CD14-positive monocyte (primary cell): ENCODE results near the gene EXTL1. TPM values are rescaled to one million over a fixed set of nuclear protein-coding genes. Genes with fewer than 3 reads are reported as not detected.

ENCODE experiments used
- DNase-seq, 3 donors: peaks; one replicate each; pipeline ENCODE4 v3.0.0-alpha.2; 2011 to 2022
- H2AFZ ChIP-seq: 2 replicates; pipeline ENCODE4 v1.6.0; 2012; ENCODE audit warnings: mild to moderate bottlenecking, low read depth, low read length, inconsistent platforms; ENCODE audit not compliant: insufficient read depth, poor library complexity, severe bottlenecking
- H3K27ac ChIP-seq, 2 donors: 1 replicate in 1 of 2; 2 replicates in 1 of 2; pipeline ENCODE4 v1.5.1; 2012 to 2013; ENCODE audit warnings: low read length in 2 of 2, control low read depth in 1 of 2, inconsistent platforms in 1 of 2, low read depth in 1 of 2, mild to moderate bottlenecking in 1 of 2
- H3K27me3 ChIP-seq, 2 donors: one replicate each; pipeline versions ENCODE4 v1.6.0 to v1.6.1; 2011 to 2013; ENCODE audit warnings: low read length in 2 of 2; ENCODE audit not compliant: control insufficient read depth in 2 of 2, insufficient read depth in 2 of 2
- H3K36me3 ChIP-seq, 2 donors: replicated peaks in 1 of 2; 1 replicate in 1 of 2; 2 replicates in 1 of 2; pipeline versions ENCODE4 v1.5.1 to v1.6.1; 2012 to 2013; ENCODE audit warnings: low read length in 2 of 2, control low read depth in 1 of 2, inconsistent platforms in 1 of 2, mild to moderate bottlenecking in 1 of 2; ENCODE audit not compliant: insufficient read depth in 2 of 2, control insufficient read depth in 1 of 2
- H3K4me1 ChIP-seq, 2 donors: 1 replicate in 1 of 2; 2 replicates in 1 of 2; pipeline versions ENCODE4 v1.5.1 to v1.6.1; 2012 to 2013; ENCODE audit warnings: low read length in 2 of 2, control low read depth in 1 of 2, inconsistent platforms in 1 of 2, mild to moderate bottlenecking in 1 of 2, moderate library complexity in 1 of 2; ENCODE audit not compliant: insufficient read depth in 2 of 2, control insufficient read depth in 1 of 2
- H3K4me2 ChIP-seq: replicated peaks from 2 replicates; pipeline ENCODE3; 2012; ENCODE audit warnings: low read length, moderate library complexity, mild to moderate bottlenecking; ENCODE audit not compliant: poor library complexity, severe bottlenecking; ENCODE audit errors: extremely low read depth
- H3K4me3 ChIP-seq, 3 experiments: fragments of 200-600 bp in 1 of 3; sonication (generic) in 1 of 3; replicated peaks in 1 of 3; 1 replicate in 2 of 3; 2 replicates in 1 of 3; pipeline ENCODE4 v1.5.1; 2011 to 2013; ENCODE audit warnings: low read length in 3 of 3, mild to moderate bottlenecking in 3 of 3, control low read depth in 2 of 3, low read depth in 2 of 3, inconsistent platforms in 1 of 3, moderate library complexity in 1 of 3
- H3K79me2 ChIP-seq: 2 replicates; pipeline ENCODE4 v1.6.0; 2012; ENCODE audit warnings: mild to moderate bottlenecking, control low read depth, inconsistent platforms, low read length, moderate library complexity; ENCODE audit not compliant: insufficient read depth
- H3K9ac ChIP-seq: 2 replicates; pipeline ENCODE4 v1.6.0; 2017; ENCODE audit warnings: low read length, mild to moderate bottlenecking; ENCODE audit not compliant: insufficient read depth, poor library complexity, severe bottlenecking
- H3K9me3 ChIP-seq, 2 donors: replicated peaks in 1 of 2; 1 replicate in 1 of 2; 2 replicates in 1 of 2; pipeline versions ENCODE4 v1.5.1 to v1.6.1; 2012 to 2013; ENCODE audit warnings: low read length in 2 of 2, control low read depth in 1 of 2; ENCODE audit not compliant: control insufficient read depth in 1 of 2, insufficient read depth in 1 of 2
- H4K20me1 ChIP-seq: 2 replicates; pipeline ENCODE4 v1.6.0; 2012; ENCODE audit warnings: mild to moderate bottlenecking, low read length, control low read depth, moderate library complexity; ENCODE audit not compliant: insufficient read depth
- H3K27ac Mint-ChIP-seq, 7 donors: one replicate each; pipeline ENCODE4 v1.8.0; 2020; ENCODE audit warnings: mild to moderate bottlenecking in 7 of 7, mixed read lengths in 7 of 7, moderate library complexity in 6 of 7, inconsistent platforms in 2 of 7
- H3K27me3 Mint-ChIP-seq, 3 donors: one replicate each; pipeline ENCODE4 v1.8.0; 2021 to 2022; ENCODE audit warnings: low read depth in 3 of 3, mild to moderate bottlenecking in 3 of 3, mixed read lengths in 3 of 3, moderate library complexity in 3 of 3, inconsistent platforms in 1 of 3
- H3K36me3 Mint-ChIP-seq, 2 donors: one replicate each; pipeline ENCODE4 v1.8.0; 2020; ENCODE audit warnings: mixed read lengths in 2 of 2, inconsistent platforms in 1 of 2, mild to moderate bottlenecking in 1 of 2
- H3K4me1 Mint-ChIP-seq: one replicate; pipeline ENCODE4 v1.8.0; 2020; ENCODE audit warnings: mild to moderate bottlenecking, mixed read lengths
- H3K4me3 Mint-ChIP-seq, 2 donors: one replicate each; pipeline ENCODE4 v1.8.0; 2020; ENCODE audit warnings: mild to moderate bottlenecking in 2 of 2, mixed read lengths in 2 of 2, moderate library complexity in 1 of 2
- H3K9me3 Mint-ChIP-seq, 7 donors: one replicate each; pipeline ENCODE4 v1.8.0; 2020 to 2022; ENCODE audit warnings: mixed read lengths in 7 of 7, mild to moderate bottlenecking in 6 of 7, moderate library complexity in 6 of 7, inconsistent platforms in 2 of 7
- CTCF ChIP-seq: fragments of 200-600 bp; IDR thresholded peaks from one replicate; pipeline ENCODE4 v1.8.0; 2022; ENCODE audit warnings: antibody characterized with exemption, mild to moderate bottlenecking
- WGBS: methylation state at CpG from one replicate; pipeline ENCODE4 v1.1.5; 2013; ENCODE audit warnings: missing lambda C conversion rate; ENCODE audit not compliant: insufficient coverage; 5-methylcytosine and 5-hydroxymethylcytosine counted together
- intact Hi-C, 2 donors: fragments of 100-400 bp; cut with micrococcal nuclease; formaldehyde crosslinking; loops; one replicate each; pipeline versions ENCODE4 v1.15.0 to v1.15.1; 2023
- polyA plus RNA-seq, 3 donors: library from polyadenylated mRNA; depleted of rRNA in 1 of 3; unstranded in 2 of 3; stranded (reverse) in 1 of 3; fragments of 300-500 nt in 2 of 3; fragments of >200 nt in 1 of 3; fragmentation: Illumina TruSeq in 2 of 3; gene quantifications; 1 replicate in 2 of 3; 2 replicates in 1 of 3; pipeline ENCODE4 v1.2.3, GENCODE V29; 2012 to 2021

EXTL1 gene
- polyA plus RNA-seq, 3 donors = not detected

- Histone ChIP-seq H3K4me1 (peaks cover 7 to 8% of the 10 kb centered on the region in 2 donors), H3K4me2 (no peak overlapping the region), H3K9ac (no peak overlapping the region), H3K27me3 (peaks cover 0 to 3% of the 10 kb centered on the region in 2 donors), H2AFZ (no peak overlapping the region), H3K4me3 (no peak overlapping the region), H4K20me1 (no peaks in the 10 kb centered on the region), H3K27ac (no peak overlapping the region), H3K79me2 (no peaks in the 10 kb centered on the region), H3K36me3 (no peaks in the 10 kb centered on the region), H3K9me3 (no peaks in the 10 kb centered on the region)
- WGBS = 84% methylated on average over 3 of the region's 5 CpGs
- Mint-ChIP-seq H3K9me3 (no peaks in the 10 kb centered on the region), H3K27ac (no peak overlapping the region), H3K36me3 (no peaks in the 10 kb centered on the region), H3K4me3 (no peak overlapping the region), H3K4me1 (peaks cover 9% of the 10 kb centered on the region), H3K27me3 (peaks cover 15 to 36% (median 17%) of the 10 kb centered on the region in 3 donors)
- no peak for TF ChIP-seq CTCF
- intact Hi-C loops = no loop called here
- DNase-seq = no peak
Measured at GRCh38 chr1:26058052-26058595, 36.5 kb downstream of the EXTL1 start.

- no peaks in the 10 kb centered on the region for H4K20me1 ChIP-seq
- no peaks in the 10 kb centered on the region for H3K79me2 ChIP-seq
- H3K4me3 Mint-ChIP-seq = no peak overlapping the region
- no peak for DNase-seq
- H2AFZ ChIP-seq = no peak overlapping the region
- H3K36me3 Mint-ChIP-seq = no peaks in the 10 kb centered on the region
- no peak for TF ChIP-seq CTCF
- no peak overlapping the region for H3K27ac ChIP-seq
- intact Hi-C loops = no loop called here
- no peak overlapping the region for H3K27ac Mint-ChIP-seq
- no peaks in the 10 kb centered on the region for H3K9me3 Mint-ChIP-seq
- H3K4me1 Mint-ChIP-seq = no peaks in the 10 kb centered on the region
- no peak overlapping the region for H3K4me3 ChIP-seq
- H3K4me2 ChIP-seq = no peak overlapping the region
- H3K4me1 ChIP-seq = no peaks in the 10 kb centered on the region
- H3K27me3 Mint-ChIP-seq = peaks cover 12 to 28% (median 15%) of the 10 kb centered on the region in 3 donors
- no peaks in the 10 kb centered on the region for H3K9me3 ChIP-seq
- no CpG with 5 or more reads among the region's 7 CpGs for WGBS
- no peaks in the 10 kb centered on the region for H3K36me3 ChIP-seq
- H3K27me3 ChIP-seq = no peaks in the 10 kb centered on the region
- no peak overlapping the region for H3K9ac ChIP-seq
Measured at GRCh38 chr1:26059906-26060305, 38.3 kb downstream of the EXTL1 start.
